GM19467 (cell line): Measurements from ENCODE around the gene C10orf105.
A peak's percentile ranks its signal among the peaks of the same experiment; 100 is the strongest.

Experiments used
- ATAC-seq: cut with Tn5 transposase; IDR thresholded peaks from one replicate; pipeline ENCODE4 v1.9.1; 2021; ENCODE audit warnings: mild to moderate bottlenecking, moderate library complexity; ENCODE audit not compliant: unreplicated experiment

The C10orf105 gene

DNA sequence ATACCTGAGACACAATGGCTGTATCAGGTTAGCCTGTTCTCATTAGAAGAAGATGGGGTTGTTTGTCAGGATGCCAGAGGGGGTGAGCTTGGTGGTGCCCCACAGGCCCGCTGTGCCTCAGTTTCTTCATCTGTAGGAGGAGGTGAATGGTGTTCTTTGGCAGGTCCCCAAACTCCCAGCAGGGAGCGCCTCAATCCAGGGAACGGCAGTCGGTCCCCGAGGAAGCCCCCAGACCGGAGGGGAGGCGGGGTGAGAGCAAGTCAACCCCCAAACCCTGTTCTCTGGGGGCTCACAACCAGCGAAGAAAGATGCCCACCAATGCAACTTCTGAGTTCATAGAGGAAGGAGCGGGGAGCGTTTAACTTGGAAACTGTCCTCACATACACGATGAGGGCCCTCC lies 16.0 kb downstream of the C10orf105 start:
- ATAC-seq = no peak

DNA sequence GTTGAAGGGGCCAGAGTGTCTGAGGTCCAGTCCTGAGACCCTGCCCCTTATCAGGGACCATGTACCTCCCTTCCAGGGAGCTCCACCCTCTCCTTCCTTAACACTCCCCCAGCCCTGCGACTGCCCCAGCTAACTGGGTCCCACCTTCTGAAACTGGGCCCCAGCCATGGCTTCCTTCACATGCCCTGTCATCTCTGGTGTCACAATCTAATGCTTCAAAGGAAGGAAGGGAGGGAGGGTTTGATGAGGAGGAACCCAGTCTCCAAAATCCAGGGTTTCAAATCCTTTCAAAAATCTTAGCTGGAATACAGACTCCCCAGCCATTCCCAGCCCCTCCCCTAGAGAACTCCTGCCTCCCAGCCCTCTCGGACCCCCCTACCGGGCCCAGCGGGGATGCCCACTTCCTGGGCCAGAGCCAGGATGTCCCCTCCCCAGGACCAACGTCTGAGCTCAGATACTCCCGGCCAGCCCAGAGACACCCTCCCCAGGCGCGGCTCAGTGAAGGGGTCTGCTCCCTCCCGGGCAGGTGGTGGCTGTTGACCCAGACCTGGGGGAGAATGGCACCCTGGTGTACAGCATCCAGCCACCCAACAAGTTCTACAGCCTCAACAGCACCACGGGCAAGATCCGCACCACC lies 18.0 kb downstream of the C10orf105 start:
- ATAC-seq = no peak

DNA sequence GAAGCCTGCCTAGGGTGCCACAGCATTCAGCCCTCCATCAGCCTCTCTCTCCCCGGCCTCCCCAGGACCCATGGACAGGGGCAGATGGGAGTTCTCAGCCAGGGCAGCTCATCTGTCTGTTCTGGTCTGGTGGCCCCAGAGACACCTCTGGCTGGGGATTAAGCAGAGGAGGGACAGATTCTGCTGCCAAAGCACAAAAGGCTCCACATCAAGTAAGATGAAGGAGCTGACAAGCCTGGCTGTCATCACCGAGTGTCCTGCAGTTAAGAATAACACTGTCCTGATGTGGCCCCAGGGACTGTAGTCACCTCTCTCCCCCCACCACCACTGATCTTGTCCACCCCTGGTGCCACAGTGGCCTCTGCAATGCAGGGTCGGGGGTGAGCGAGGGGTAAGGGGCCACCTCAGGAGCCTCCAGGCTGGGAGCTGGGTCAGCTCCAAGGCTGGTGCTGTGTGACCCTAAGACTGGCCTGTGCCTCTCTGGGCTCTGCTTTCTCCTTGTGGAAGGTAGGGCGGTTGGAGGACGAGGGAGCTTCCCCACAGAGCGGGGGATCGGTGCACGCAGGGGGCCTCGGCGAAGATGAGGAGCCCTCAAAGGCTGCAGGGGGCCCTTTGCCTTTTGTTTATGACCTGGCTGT lies 18.7 kb downstream of the C10orf105 start:
- no peak for ATAC-seq

DNA sequence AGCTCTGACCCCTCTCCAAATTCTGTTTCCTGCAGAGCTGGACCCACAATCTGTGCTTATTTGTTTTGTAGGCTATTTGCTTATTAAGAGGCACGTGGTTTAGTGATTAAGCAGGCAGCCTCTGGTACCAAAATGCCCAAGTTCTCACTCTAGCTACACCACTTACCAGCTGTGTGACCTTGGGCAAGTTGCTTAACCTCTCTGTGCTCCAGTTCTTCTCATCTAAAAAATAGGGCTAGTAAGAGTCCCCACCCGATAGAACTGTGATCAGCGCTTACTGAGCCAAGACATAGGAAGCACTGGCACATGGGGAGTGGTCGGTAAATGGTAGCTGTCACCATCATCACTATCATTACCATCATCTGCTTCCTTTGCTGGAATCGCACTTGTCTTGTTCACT lies 20.8 kb downstream of the C10orf105 start:
- ATAC-seq = no peak

DNA sequence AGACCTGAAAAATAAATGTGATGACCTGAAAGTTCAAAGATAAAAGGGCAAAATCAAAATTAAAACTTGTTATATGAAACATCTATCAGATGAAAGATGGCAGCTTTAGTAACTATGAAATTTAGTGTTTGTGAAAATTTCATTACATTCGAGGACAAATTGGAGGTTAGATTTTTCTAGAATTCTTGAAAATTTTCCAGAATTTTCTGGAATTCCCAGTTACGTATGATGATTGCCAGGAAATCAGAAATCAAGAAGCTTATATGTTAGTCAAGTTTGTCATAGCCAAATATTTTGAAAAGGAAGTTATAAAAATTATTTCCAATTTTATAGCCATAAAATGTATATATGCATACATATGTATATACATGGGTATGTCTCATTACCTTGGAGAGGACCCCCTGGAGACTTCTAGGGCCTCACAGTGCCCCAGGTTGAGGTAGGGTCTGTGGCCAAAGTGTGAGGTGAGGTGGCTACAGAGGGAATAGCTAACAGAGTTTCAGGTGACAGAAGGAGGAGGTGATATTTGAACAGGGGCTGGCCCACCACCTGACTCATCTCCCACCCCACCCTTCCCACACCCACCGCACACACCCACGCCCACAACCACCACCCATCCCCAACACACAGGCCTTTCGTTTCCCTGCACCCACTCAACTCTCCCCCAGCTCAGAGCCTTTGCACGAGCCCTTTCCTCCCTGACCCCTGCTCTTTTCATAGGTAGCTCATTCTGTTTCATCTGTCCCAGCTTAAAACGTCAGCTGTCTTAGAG lies 21.5 kb downstream of the C10orf105 start:
- ATAC-seq = no peak

DNA sequence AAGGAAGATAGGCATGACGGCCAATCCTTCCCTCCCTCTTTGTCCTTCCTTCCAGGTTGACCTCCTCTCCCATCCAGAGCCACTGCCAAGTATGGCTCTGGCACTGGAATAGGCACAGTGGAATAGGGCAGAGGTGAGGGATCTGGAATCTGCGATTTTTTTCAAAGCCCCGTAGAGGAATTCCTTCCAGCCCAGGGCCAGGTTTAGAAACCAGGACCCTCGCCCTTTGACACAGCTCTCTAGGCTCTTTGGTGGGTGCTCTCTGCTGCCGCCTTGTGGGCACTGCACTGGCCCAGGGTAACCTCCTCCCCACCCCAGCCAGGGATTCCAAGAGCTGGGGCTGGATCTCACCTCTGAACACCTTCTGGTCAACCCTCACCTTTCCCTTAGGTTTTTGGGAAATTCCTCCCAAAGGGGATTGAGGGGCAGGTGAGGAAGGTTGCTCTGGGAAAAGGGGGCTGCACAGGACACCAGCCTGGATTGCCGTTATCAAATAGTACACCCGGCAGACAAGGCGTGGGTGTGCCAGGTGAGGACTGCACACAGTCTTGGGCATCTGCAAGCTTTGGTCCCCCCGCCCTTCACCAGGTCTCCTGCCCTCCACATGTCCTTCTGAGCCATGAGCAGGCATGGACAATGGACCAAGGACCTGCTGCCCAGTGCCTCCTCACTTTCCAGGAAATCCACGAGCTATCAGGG lies 22.8 kb downstream of the C10orf105 start:
- ATAC-seq = no peak

DNA sequence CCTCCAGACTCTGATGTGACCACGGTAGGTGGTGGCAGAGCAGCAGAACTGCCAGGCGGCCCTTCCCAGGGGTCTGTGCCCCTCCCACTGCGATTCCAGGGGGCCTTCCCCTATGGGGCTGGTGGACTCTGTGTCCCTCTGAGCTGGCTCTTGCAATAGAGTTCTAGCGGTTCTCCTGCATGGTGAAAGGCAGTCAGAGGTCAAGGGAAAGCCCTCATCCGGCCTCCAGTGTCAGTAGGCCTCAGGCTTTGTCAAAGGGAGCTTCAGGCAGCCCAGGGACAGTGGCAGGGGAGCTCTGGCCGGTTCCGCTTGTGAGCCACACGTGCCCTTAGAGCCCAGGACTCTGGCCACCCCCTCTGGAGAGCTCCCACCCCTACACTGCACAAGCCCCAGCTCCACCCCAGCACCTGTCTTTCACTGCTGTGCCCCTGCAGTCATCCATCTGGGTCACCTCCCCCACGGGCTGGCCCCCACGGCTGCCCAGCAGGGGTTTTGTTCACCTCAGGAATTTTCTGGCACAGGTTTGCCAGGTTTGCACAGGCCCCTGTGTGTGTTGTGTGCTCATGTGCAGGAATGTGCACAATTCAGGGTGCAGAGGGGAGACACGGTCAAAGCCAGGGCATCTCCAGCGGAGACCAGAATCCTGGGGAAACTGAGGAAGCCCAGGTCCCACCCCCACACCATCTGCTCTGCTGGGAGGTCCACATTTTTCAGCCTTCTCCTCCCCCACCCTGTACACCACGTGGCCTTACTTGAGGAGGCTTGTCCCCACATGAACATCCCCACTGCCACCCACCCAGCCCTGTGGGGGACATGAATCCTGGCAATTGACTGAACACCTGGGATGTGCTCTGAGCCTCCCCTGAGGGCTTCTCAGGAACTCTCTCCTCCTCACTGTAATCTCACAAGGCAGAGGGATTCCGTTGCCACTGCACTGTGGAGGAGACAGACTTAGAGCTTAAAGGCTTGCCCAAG lies 23.8 kb downstream of the C10orf105 start:
- ATAC-seq = no peak

DNA sequence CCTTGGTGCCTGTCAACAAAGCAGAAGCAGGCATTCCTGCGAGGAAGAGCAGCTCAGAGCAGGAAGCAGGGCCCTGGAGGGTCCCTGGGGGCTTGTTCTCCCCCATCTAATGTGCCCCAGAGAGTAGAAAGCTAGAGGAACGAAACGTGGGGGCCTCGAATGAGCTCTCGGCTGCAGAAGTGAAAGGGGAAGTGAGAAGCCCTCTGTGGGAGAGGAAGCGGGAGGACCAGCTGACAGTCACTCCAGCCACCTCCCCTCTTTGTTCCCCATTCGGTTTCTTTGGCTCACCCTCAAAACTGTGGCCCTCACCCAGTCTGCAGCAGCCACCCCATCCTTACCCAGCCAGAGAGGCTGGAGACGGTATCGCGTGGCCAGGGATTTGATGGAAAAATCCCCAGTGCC lies 25.0 kb downstream of the C10orf105 start:
- peak; percentile 83 for ATAC-seq

DNA sequence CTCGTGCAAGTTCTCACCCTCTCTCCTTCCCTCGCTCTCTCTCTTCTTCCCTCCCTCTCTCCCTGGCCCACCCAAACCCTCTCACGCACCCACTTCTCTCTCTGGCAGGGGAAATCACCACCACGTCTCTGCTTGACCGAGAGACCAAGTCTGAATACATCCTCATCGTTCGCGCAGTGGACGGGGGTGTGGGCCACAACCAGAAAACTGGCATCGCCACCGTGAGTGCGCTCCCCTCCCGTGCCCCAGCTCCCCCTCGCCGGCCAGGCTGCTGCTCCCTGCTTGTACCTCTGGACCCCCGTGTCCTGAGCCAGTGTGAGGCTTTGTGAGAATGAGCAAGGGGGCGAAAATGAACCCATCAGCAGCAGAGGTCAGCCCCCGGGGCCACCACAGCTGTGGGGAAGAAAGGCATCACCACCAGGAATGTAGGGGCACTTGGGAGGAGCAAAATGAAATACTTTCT lies 25.5 kb downstream of the C10orf105 start:
- ATAC-seq = peak; percentile 12

DNA sequence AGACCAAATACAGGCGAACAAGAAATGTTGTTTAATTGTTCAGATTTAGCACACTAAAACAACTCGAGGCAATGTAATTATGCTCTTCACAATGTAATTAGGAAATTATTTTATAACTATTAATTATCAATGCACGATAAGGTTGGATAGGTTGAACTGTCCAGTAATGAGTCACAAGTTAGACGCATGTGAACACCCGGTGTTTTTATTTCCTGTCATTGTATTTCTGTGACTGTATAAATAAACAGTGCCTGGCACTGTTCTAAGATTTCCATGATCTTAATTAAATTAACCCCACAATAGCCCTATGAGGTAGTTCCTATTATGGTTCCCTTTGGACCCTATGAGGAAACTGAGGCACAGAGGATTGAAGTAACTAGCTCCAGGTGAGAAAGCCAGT lies 26.2 kb downstream of the C10orf105 start:
- no peak for ATAC-seq

DNA sequence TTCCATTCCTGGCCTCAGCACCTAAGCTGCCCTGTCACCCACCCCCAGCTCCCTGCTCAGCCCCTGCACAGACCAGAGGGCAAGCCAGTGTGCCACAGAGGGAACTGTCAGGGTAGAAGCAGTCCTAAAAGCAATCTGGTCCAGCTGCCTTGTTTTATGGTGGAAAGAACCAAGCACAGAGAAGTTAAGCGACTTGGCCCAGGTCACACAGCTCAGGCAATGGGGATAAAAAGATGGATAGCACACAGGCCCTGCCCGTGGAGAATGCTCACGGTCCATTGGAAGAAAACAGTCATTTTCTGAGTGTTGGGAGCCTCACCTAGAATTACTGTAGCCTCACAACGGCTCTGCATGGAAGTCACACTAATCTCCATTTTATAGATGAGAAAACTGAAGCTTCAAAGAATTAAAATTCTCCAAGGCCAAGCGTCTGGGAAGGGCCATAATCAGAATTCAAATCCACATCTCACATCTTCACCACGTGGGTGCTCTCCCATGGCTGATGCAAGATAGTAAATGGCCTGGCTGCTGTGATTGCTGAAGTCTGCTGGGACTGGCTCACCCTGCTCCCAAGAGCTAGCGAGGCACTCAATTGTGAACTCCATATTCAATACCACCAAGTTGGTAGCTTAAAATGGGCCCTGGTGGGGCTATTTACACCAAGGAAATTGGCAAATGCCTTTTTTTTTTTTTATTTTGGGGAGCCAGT lies 26.8 kb downstream of the C10orf105 start:
- no peak for ATAC-seq

DNA sequence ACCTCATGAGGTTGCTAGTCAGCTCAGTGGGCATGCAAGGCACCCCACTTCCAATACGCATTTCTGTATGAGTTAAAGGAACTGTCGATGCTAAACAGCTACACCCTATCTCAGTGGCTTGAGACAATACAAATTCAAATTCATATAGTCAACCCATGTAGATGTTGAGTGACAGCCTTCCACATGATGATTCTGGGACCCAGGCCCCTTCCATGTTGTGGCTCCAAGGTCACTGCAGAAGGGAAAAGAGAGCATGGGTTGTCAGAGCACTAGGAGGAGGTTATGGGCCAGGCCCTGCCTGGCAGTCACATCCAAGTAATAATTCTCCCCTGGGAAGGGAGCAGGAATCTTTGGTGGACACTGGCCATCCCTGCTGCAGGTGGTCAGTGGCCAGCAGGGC lies 28.2 kb downstream of the C10orf105 start:
- ATAC-seq = no peak

DNA sequence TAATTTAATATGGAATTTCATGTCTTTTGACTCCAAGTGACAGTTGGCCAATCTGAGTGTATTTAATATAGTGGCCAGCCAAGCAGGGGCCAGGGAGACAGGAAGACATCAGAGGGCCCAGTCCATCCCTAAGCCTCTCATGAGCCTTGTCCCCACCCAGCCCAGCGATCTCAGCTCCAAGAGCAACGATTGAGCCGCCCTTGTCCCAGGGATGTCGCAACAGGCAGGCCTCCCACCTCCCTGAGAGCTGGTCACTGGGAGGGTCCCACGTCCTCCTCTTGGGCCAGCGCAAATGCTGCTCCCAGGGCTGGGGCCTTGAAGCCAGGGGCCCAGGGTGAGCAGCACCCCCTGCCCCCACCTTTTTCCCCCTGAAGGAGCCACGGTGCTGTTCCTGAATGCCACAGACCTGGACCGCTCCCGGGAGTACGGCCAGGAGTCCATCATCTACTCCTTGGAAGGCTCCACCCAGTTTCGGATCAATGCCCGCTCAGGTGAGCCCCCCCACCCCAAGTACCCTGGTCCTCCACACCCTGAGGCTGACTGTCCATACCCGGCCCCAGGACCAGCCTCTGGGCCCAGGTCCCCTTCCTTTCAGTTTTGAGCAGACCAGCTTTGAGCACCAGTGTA lies 29.4 kb downstream of the C10orf105 start:
- ATAC-seq = no peak

DNA sequence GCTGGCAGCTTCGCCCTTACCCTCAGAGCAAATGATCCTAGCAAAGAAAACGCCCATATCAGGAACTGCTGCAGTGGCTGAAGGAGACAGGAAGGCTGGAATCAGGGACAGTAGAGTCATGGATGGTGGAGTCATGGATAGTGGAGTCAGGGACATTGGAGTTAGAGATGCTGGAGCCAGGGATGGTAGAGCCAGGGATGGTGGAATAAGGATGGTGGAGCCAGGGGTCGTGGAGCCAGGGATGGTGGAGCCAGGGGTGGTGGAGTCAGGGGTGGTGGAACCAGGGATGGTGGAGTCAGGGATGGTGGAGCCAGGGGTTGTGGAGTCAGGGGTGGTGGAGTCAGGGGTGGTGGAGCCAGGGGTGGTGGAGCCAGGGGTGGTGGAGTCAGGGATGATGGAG lies 31.3 kb downstream of the C10orf105 start:
- ATAC-seq = no peak

DNA sequence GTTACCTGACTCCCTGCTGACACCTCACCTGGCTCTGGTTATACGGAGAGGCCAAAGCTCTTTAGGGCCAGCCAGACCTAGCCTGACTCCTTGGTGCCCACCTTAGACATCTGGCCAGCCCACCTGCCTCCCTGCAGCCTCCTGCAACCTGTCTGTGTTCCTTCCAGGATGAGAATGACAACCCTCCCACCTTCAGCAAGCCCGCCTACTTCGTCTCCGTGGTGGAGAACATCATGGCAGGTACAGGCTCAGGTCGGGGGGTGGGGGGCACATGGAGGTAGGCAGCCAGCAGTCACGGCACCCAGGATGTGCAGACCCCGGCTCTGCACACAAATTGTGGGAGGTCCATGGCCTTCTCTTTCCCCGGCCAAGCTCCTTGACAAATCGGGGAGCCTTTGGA lies 32.1 kb downstream of the C10orf105 start:
- no peak for ATAC-seq

DNA sequence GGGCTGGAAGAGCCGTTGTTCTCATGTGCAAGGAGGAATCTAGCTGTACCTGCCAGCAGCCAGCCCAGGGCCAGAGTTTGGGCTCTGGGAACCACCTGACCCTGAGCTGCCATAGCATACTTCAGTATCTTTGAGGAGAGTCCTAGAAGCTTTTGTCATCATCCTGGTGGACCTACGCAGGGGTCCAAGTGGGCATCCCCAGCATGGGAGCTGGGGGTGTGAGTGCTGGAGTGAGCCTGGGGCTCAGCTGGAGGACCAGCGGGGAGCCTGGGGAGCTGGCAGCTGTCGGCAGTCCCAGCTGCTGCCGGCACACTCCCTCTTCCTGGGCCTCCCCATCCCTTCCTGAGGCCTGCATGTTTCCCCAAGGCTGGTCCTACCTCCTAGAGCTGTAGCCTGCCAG lies 32.5 kb downstream of the C10orf105 start:
- no peak for ATAC-seq

DNA sequence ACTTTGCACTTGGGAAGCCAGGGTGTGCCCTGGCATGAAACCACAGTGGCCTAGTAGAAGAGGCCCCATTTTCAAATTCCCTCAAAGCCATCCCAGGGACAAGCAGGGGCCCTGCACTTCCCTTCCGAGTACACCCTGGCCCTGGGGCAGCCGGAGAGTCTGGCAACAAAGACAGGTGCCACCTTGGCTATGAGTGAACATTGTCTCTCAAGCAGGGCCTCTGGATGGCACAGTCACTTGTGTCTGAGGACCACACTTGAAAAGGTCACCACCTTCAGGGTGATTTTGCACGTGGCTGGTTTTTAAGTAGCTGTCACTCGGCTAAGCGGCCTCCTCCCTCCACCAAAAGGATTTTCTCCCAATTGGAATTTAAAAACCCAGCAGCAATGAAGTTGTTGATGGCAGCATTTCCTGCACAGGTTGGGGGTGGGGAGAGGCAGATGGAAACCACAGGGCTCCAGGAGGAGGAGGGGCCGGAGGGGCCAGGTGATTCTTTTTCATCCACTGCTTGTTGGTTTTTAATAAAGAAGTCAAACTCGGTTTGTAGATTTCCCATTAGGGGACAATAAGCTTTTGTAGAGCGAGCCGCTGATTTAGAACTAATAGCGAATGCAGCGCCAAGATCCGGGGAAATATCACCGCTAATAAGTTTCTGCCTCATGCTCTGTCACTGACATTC lies 33.9 kb downstream of the C10orf105 start:
- no peak for ATAC-seq

DNA sequence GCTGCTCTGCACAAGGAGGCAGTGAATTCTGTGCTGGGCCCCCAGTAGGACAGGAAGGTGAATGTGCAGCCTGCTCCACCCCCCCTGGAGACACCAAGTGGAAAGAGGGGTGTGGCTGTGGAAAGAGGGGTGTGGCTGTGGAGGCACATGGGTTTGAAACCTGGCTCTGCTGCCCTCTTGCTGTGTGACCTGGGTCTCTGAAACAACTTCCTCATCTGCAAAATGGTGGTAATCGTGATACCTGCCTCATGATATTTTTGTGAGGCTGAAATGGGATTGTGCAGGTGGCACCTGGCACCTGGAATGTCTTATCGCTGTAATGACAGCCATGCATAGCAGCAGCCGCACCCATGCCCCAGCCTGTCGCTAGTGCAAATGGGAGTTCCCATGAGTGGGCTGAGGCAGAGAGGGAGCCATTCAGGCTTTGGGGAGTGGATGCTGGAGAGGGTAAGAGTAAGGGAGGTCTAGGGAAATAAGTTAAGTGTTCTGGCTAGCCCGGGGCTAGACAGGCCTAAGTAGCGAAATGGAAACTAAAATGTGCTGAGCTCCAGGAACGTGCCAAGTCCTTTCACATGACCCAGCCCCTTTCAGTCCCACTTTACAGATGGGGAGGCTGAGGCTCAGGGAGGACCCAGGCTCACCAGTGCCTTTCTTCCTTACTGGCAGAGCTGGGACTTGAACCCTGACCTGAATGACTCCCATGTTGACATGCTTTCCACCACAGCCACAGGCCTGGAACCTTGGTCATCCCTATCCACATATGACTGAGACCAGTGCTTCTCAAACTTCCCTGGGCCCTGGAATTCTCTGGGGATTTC lies 35.0 kb downstream of the C10orf105 start:
- no peak for ATAC-seq
